WTC11 (cell line): ENCODE measurements around the gene SDC4. TPM values are rescaled to one million over a fixed set of nuclear protein-coding genes. Genes with fewer than 3 reads are reported as not detected.

Experiments
- ATAC-seq: fragments of 200-7000 bp; cut with Tn5 transposase; 2 replicates; pipeline ENCODE4 v1.10.0; 2021; ENCODE audit warnings: mild to moderate bottlenecking, moderate library complexity
- CTCF ChIA-PET: fragments of 300-600 bp; sonication (Branson Sonifier 250); formaldehyde crosslinking; loops from one replicate; lab custom pipeline; 2021; ENCODE audit warnings: antibody characterized with exemption; lab: Charles Lee
- POLR2A ChIA-PET: fragments of 350-600 bp; sonication (Branson Sonifier 250); formaldehyde crosslinking; loops from one replicate; lab custom pipeline; 2021; ENCODE audit warnings: antibody characterized with exemption; lab: Charles Lee
- DNase-seq: peaks from one replicate; pipeline ENCODE4 v3.0.0; 2021; ENCODE audit warnings: low spot score
- H3K27ac Mint-ChIP-seq: 2 replicates; pipeline ENCODE4 v1.8.0; 2021; ENCODE audit warnings: mixed read lengths
- H3K27me3 Mint-ChIP-seq: 2 replicates; pipeline ENCODE4 v1.8.0; 2021; ENCODE audit warnings: low read depth, mild to moderate bottlenecking, moderate library complexity, mixed read lengths
- H3K36me3 Mint-ChIP-seq: 2 replicates; pipeline ENCODE4 v1.8.0; 2021; ENCODE audit warnings: mixed read lengths
- H3K4me1 Mint-ChIP-seq: 2 replicates; pipeline ENCODE4 v1.8.0; 2022; ENCODE audit warnings: mixed read lengths
- H3K4me3 Mint-ChIP-seq: 2 replicates; pipeline ENCODE4 v1.8.0; 2021; ENCODE audit warnings: mild to moderate bottlenecking, moderate library complexity, mixed read lengths
- H3K9me3 Mint-ChIP-seq: 2 replicates; pipeline ENCODE4 v1.8.0; 2021; ENCODE audit warnings: mixed read lengths
- ATF1 ChIP-seq: sonication (generic); formaldehyde crosslinking; IDR thresholded peaks from 2 replicates; pipeline ENCODE4 v1.8.1; 2023; ENCODE audit warnings: mild to moderate bottlenecking, moderate library complexity, missing genetic modification reagents
- CREB1 ChIP-seq: sonication (generic); formaldehyde crosslinking; IDR thresholded peaks from 2 replicates; pipeline ENCODE4 v1.8.0; 2023; ENCODE audit warnings: mild to moderate bottlenecking, missing genetic modification reagents
- ELF4 ChIP-seq: sonication (generic); formaldehyde crosslinking; IDR thresholded peaks from 2 replicates; pipeline ENCODE4 v1.8.1; 2022; ENCODE audit warnings: low read depth, mild to moderate bottlenecking, moderate library complexity, missing genetic modification reagents
- ESRRA ChIP-seq: sonication (generic); formaldehyde crosslinking; IDR thresholded peaks from 2 replicates; pipeline ENCODE4 v1.8.1; 2022; ENCODE audit warnings: mild to moderate bottlenecking, missing genetic modification reagents, borderline replicate concordance
- FOXK1 ChIP-seq: sonication (generic); formaldehyde crosslinking; IDR thresholded peaks from 2 replicates; pipeline ENCODE4 v1.8.0; 2022; ENCODE audit warnings: mild to moderate bottlenecking, moderate library complexity, missing genetic modification reagents
- NFE2L1 ChIP-seq: sonication (generic); formaldehyde crosslinking; IDR thresholded peaks from 2 replicates; pipeline ENCODE4 v1.8.1; 2023; ENCODE audit warnings: missing genetic modification reagents
- NR3C1 ChIP-seq: sonication (generic); formaldehyde crosslinking; conservative IDR thresholded peaks from 2 replicates; pipeline ENCODE4 v1.8.1; 2023; ENCODE audit warnings: low read depth, mild to moderate bottlenecking, missing genetic modification reagents
- RORB ChIP-seq: fragments of 250-450 bp; sonication (Bioruptor Pico); IDR thresholded peaks from 2 replicates; pipeline ENCODE4 v1.9.0; 2021; ENCODE audit warnings: mild to moderate bottlenecking
- SMAD4 ChIP-seq: sonication (generic); formaldehyde crosslinking; IDR thresholded peaks from 2 replicates; pipeline ENCODE4 v1.8.0; 2022; ENCODE audit warnings: mild to moderate bottlenecking, missing genetic modification reagents
- ZNF671 ChIP-seq: fragments of 250-450 bp; sonication (Bioruptor Pico); IDR thresholded peaks from 2 replicates; pipeline ENCODE4 v1.8.0; 2021; ENCODE audit warnings: mild to moderate bottlenecking
- total RNA-seq: library from RNA; stranded (reverse); gene quantifications from 3 replicates; pipeline ENCODE4 v1.2.3, GENCODE V29; 2021
- TF ChIP-seq, protein P1 (sequence below): sonication (generic); formaldehyde crosslinking; IDR thresholded peaks from 2 replicates; pipeline ENCODE4 v1.8.1; 2023; ENCODE audit warnings: mild to moderate bottlenecking, missing genetic modification reagents
- TF ChIP-seq, protein P2 (sequence below): sonication (generic); formaldehyde crosslinking; IDR thresholded peaks from 2 replicates; pipeline ENCODE4 v1.8.1; 2023; ENCODE audit warnings: mild to moderate bottlenecking, missing genetic modification reagents, moderate library complexity
- TF ChIP-seq, protein P3 (sequence below): fragments of 250-450 bp; sonication (Bioruptor Pico); IDR thresholded peaks from 2 replicates; pipeline ENCODE4 v1.9.0; 2021; ENCODE audit warnings: mild to moderate bottlenecking, borderline replicate concordance
- TF ChIP-seq, protein P4 (sequence below): sonication (generic); formaldehyde crosslinking; conservative IDR thresholded peaks from 2 replicates; pipeline ENCODE4 v1.8.1; 2023; ENCODE audit warnings: mild to moderate bottlenecking, low read depth, missing genetic modification reagents, moderate library complexity
- TF ChIP-seq, protein P5 (sequence below): sonication (generic); formaldehyde crosslinking; IDR thresholded peaks from 2 replicates; pipeline ENCODE4 v1.8.1; 2023; ENCODE audit warnings: mild to moderate bottlenecking, moderate library complexity, missing genetic modification reagents
- TF ChIP-seq, protein P6 (sequence below): sonication (generic); formaldehyde crosslinking; conservative IDR thresholded peaks from 2 replicates; pipeline ENCODE4 v1.8.1; 2022; ENCODE audit warnings: mild to moderate bottlenecking, missing genetic modification reagents
- TF ChIP-seq, protein P7 (sequence below): sonication (generic); formaldehyde crosslinking; IDR thresholded peaks from 2 replicates; pipeline ENCODE4 v1.8.1; 2023; ENCODE audit warnings: mild to moderate bottlenecking, missing genetic modification reagents, moderate library complexity
- TF ChIP-seq, protein P8 (sequence below): fragments of 250-450 bp; sonication (Bioruptor Pico); IDR thresholded peaks from 2 replicates; pipeline ENCODE4 v2.1.2; 2022; ENCODE audit warnings: mild to moderate bottlenecking, moderate library complexity
- TF ChIP-seq, protein P9 (sequence below): sonication (generic); formaldehyde crosslinking; IDR thresholded peaks from 2 replicates; pipeline ENCODE4 v1.8.0; 2022; ENCODE audit warnings: mild to moderate bottlenecking, missing genetic modification reagents

The SDC4 gene
- total RNA-seq, 1 experiment from 2014 or later = 64.0 TPM

DNA sequence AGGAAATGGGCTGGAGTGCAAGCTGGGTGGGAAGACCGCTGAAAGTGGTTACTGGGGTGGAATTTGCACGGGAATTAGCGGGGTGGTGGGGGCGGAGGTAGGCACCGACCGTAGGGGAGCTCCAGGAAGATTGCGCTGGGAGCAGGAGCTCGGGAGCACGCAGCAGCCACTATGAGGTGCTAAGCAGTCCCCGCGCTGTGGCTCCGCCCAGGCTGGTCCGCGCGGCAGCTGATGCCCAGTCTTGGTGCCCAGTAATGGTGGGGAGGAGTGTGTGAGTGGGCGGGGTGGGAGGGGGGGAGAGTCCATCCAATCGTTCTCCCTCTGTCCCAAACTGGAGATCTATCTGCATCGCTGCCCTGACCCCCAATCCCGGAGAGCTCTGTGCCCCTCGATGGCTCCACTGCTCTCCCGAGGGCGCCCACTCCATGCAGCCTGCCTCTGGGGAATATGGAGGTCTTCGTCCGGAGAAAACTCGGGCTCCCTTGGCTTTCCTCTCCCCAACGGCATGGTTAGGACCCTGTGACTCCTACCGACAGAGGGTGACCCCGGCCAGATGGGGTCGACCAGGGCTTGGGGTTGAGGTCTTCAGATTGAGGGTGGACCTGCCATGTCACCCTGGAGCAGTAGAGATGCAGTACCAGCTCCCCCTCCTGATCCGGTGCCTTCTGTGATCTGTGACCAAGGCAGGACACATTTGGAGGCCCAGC lies 24.6 kb upstream of the SDC4 start:
- H3K27me3 Mint-ChIP-seq = peaks cover 6% of the 10 kb centered on the region
- H3K4me3 Mint-ChIP-seq = peak overlapping the region; percentile 73
- H3K36me3 Mint-ChIP-seq = no peaks in the 10 kb centered on the region; the same call in 1 of the 2 replicates
- no peaks in the 10 kb centered on the region for H3K9me3 Mint-ChIP-seq
- DNase-seq (peak; percentile 62), ATAC-seq (peak; percentile 73)
- ChIA-PET CTCF (interaction anchor here (0.6 to 5.5 kb wide), 41 partner anchors 11 to 398 kb away, joined by 3 to 164 read pairs (median 11); partner anchors contain the start of genes DBNDD2, MATN4, PIGT and RBPJL), POLR2A (interaction anchor here (0.5 to 2.1 kb wide), 7 partner anchors 23 to 64 kb away, joined by 3 to 9 read pairs (median 6); partner anchors contain the start of genes PIGT and SDC4)
- H3K27ac Mint-ChIP-seq = no peak overlapping the region
- H3K4me1 Mint-ChIP-seq = peaks cover 13% of the 10 kb centered on the region
- TF ChIP-seq, protein P1, sequence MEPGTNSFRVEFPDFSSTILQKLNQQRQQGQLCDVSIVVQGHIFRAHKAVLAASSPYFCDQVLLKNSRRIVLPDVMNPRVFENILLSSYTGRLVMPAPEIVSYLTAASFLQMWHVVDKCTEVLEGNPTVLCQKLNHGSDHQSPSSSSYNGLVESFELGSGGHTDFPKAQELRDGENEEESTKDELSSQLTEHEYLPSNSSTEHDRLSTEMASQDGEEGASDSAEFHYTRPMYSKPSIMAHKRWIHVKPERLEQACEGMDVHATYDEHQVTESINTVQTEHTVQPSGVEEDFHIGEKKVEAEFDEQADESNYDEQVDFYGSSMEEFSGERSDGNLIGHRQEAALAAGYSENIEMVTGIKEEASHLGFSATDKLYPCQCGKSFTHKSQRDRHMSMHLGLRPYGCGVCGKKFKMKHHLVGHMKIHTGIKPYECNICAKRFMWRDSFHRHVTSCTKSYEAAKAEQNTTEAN (CRISPR knock-in tag) = no peak
- no peak for TF ChIP-seq ZNF671
- TF ChIP-seq RORB (CRISPR knock-in tag) = no peak
- TF ChIP-seq, protein P2, sequence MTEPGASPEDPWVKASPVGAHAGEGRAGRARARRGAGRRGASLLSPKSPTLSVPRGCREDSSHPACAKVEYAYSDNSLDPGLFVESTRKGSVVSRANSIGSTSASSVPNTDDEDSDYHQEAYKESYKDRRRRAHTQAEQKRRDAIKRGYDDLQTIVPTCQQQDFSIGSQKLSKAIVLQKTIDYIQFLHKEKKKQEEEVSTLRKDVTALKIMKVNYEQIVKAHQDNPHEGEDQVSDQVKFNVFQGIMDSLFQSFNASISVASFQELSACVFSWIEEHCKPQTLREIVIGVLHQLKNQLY (CRISPR knock-in tag) = no peak
- TF ChIP-seq, protein P3, sequence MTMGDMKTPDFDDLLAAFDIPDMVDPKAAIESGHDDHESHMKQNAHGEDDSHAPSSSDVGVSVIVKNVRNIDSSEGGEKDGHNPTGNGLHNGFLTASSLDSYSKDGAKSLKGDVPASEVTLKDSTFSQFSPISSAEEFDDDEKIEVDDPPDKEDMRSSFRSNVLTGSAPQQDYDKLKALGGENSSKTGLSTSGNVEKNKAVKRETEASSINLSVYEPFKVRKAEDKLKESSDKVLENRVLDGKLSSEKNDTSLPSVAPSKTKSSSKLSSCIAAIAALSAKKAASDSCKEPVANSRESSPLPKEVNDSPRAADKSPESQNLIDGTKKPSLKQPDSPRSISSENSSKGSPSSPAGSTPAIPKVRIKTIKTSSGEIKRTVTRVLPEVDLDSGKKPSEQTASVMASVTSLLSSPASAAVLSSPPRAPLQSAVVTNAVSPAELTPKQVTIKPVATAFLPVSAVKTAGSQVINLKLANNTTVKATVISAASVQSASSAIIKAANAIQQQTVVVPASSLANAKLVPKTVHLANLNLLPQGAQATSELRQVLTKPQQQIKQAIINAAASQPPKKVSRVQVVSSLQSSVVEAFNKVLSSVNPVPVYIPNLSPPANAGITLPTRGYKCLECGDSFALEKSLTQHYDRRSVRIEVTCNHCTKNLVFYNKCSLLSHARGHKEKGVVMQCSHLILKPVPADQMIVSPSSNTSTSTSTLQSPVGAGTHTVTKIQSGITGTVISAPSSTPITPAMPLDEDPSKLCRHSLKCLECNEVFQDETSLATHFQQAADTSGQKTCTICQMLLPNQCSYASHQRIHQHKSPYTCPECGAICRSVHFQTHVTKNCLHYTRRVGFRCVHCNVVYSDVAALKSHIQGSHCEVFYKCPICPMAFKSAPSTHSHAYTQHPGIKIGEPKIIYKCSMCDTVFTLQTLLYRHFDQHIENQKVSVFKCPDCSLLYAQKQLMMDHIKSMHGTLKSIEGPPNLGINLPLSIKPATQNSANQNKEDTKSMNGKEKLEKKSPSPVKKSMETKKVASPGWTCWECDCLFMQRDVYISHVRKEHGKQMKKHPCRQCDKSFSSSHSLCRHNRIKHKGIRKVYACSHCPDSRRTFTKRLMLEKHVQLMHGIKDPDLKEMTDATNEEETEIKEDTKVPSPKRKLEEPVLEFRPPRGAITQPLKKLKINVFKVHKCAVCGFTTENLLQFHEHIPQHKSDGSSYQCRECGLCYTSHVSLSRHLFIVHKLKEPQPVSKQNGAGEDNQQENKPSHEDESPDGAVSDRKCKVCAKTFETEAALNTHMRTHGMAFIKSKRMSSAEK (CRISPR knock-in tag) = no peak
- TF ChIP-seq, protein P4, sequence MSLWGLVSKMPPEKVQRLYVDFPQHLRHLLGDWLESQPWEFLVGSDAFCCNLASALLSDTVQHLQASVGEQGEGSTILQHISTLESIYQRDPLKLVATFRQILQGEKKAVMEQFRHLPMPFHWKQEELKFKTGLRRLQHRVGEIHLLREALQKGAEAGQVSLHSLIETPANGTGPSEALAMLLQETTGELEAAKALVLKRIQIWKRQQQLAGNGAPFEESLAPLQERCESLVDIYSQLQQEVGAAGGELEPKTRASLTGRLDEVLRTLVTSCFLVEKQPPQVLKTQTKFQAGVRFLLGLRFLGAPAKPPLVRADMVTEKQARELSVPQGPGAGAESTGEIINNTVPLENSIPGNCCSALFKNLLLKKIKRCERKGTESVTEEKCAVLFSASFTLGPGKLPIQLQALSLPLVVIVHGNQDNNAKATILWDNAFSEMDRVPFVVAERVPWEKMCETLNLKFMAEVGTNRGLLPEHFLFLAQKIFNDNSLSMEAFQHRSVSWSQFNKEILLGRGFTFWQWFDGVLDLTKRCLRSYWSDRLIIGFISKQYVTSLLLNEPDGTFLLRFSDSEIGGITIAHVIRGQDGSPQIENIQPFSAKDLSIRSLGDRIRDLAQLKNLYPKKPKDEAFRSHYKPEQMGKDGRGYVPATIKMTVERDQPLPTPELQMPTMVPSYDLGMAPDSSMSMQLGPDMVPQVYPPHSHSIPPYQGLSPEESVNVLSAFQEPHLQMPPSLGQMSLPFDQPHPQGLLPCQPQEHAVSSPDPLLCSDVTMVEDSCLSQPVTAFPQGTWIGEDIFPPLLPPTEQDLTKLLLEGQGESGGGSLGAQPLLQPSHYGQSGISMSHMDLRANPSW = no peak
- TF ChIP-seq ATF1 (CRISPR knock-in tag) = no peak
- TF ChIP-seq, protein P5, sequence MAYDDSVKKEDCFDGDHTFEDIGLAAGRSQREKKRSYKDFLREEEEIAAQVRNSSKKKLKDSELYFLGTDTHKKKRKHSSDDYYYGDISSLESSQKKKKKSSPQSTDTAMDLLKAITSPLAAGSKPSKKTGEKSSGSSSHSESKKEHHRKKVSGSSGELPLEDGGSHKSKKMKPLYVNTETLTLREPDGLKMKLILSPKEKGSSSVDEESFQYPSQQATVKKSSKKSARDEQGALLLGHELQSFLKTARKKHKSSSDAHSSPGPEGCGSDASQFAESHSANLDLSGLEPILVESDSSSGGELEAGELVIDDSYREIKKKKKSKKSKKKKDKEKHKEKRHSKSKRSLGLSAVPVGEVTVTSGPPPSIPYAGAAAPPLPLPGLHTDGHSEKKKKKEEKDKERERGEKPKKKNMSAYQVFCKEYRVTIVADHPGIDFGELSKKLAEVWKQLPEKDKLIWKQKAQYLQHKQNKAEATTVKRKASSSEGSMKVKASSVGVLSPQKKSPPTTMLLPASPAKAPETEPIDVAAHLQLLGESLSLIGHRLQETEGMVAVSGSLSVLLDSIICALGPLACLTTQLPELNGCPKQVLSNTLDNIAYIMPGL (CRISPR knock-in tag) = 0 out of 2 replicates have a peak, but pooled peaks have one; percentile 3
- TF ChIP-seq, all 79 proteins: peak for 1

DNA sequence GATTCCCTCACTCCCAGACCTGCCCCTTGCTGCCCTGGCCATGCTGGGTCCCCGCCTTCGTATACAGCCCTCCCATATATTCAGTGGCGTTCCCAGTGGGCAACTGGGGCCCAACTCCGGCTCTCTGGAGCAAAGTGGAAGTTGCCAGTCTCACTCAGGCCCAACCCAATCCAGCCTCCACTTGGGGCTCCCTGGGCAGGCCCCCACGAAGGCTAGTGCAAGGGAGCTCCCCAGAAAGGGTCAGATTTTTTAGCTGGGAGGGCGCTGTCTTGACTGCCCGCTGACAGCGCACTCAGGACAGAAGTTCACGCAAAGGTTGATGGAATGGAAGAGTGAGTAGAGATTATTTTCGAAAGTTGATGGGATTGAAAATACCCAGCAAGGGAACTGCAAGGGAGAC lies 24.0 kb upstream of the SDC4 start:
- CTCF ChIA-PET = interaction anchor here (0.9 to 5.5 kb wide), 24 partner anchors 11 to 399 kb away, joined by 3 to 164 read pairs (median 18); partner anchors contain the start of genes DBNDD2, MATN4, PIGT and RBPJL
- Mint-ChIP-seq H3K9me3 (no peaks in the 10 kb centered on the region), H3K4me1 (peaks cover 13% of the 10 kb centered on the region), H3K36me3 (no peaks in the 10 kb centered on the region; the same call in none of the 2 replicates), H3K4me3 (peak overlapping the region; percentile 27), H3K27ac (no peak overlapping the region), H3K27me3 (peaks cover 6% of the 10 kb centered on the region)
- ATAC-seq (no peak; the same call in 1 of the 2 replicates), DNase-seq (no peak)
- POLR2A ChIA-PET = interaction anchor here (0.5 to 1.4 kb wide), 3 partner anchors 24 to 64 kb away, joined by 3 to 6 read pairs (median 4); no protein-coding TSS in a partner anchor
- TF ChIP-seq NFE2L1 (CRISPR knock-in tag) (no peak), CREB1 (CRISPR knock-in tag) (no peak), ATF1 (CRISPR knock-in tag) (no peak), ESRRA (CRISPR knock-in tag) (no peak), ELF4 (CRISPR knock-in tag) (no peak), SMAD4 (no peak), FOXK1 (CRISPR knock-in tag) (no peak), NR3C1 (CRISPR knock-in tag) (no peak)
- TF ChIP-seq, protein P6, sequence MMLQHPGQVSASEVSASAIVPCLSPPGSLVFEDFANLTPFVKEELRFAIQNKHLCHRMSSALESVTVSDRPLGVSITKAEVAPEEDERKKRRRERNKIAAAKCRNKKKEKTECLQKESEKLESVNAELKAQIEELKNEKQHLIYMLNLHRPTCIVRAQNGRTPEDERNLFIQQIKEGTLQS (CRISPR knock-in tag) = no peak
- TF ChIP-seq, protein P7, sequence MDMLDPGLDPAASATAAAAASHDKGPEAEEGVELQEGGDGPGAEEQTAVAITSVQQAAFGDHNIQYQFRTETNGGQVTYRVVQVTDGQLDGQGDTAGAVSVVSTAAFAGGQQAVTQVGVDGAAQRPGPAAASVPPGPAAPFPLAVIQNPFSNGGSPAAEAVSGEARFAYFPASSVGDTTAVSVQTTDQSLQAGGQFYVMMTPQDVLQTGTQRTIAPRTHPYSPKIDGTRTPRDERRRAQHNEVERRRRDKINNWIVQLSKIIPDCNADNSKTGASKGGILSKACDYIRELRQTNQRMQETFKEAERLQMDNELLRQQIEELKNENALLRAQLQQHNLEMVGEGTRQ (CRISPR knock-in tag) = no peak
- TF ChIP-seq, protein P8, sequence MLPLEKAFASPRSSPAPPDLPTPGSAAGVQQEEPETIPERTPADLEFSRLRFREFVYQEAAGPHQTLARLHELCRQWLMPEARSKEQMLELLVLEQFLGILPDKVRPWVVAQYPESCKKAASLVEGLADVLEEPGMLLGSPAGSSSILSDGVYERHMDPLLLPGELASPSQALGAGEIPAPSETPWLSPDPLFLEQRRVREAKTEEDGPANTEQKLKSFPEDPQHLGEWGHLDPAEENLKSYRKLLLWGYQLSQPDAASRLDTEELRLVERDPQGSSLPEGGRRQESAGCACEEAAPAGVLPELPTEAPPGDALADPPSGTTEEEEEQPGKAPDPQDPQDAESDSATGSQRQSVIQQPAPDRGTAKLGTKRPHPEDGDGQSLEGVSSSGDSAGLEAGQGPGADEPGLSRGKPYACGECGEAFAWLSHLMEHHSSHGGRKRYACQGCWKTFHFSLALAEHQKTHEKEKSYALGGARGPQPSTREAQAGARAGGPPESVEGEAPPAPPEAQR = no peak
- TF ChIP-seq, protein P9, sequence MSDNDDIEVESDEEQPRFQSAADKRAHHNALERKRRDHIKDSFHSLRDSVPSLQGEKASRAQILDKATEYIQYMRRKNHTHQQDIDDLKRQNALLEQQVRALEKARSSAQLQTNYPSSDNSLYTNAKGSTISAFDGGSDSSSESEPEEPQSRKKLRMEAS = no peak
